HCT116 (cell line): Measurements from ENCODE around the gene GRIK4. TPM values are rescaled to one million over a fixed set of nuclear protein-coding genes. Genes with fewer than 3 reads are reported as not detected.

Experiments used
- ATAC-seq: fragments of 200-7000 bp; cut with Tn5 transposase; 2 replicates; pipeline ENCODE4 v1.9.1; 2020; ENCODE audit warnings: mild to moderate bottlenecking, moderate library complexity
- BruUV-seq: library from RNA; stranded (reverse); fragments of 400-500 nt; replicated peaks from 2 replicates; lab custom pipeline; 2021; lab: Mats Ljungman, UMichigan
- CTCF ChIA-PET: fragments of 300-600 bp; sonication (Branson Sonifier 250); formaldehyde crosslinking; loops from one replicate; lab custom pipeline; 2021; ENCODE audit warnings: antibody characterized with exemption; lab: Charles Lee
- POLR2A ChIA-PET: fragments of 300-600, 350-600 bp; sonication (Branson Sonifier 250); formaldehyde crosslinking; loops from one replicate; lab custom pipeline; 2021; ENCODE audit warnings: antibody characterized with exemption; lab: Charles Lee
- RAD21 ChIA-PET, 2 experiments: fragments of 300-600 bp; sonication (Branson Sonifier 250); formaldehyde crosslinking; loops; one replicate each; lab custom pipeline; 2023; ENCODE audit warnings: low total read pairs in 2 of 2; ENCODE audit not compliant: uncharacterized antibody in 2 of 2, unreplicated experiment in 2 of 2, low non-redundant PET in 1 of 2; lab: Charles Lee
- DNase-seq: peaks from one replicate; pipeline ENCODE4 v3.0.0-alpha.2; 2010; ENCODE audit warnings: low read depth, low spot score
- H2AFZ ChIP-seq: fragments of 200-600 bp; shearing (Covaris generic), sonication (generic); 2 replicates; pipeline ENCODE4 v1.6.1; 2017; ENCODE audit warnings: low read depth, mixed run types, mixed read lengths, antibody characterized with exemption, low read length; ENCODE audit not compliant: poor library complexity, severe bottlenecking
- H3K27ac ChIP-seq: 2 replicates; pipeline ENCODE4 v1.5.1; 2012; ENCODE audit warnings: low read depth, low read length
- H3K27me3 ChIP-seq: fragments of 200-600 bp; sonication (generic); 2 replicates; pipeline ENCODE4 v1.6.1; 2016; ENCODE audit warnings: mixed run types, low read length, mixed read lengths; ENCODE audit not compliant: insufficient read depth
- H3K36me3 ChIP-seq, 2 experiments: fragments of 200-500 bp in 1 of 2; fragments of 200-600 bp in 1 of 2; sonication (Bioruptor generic) in 1 of 2; sonication (generic) in 1 of 2; 2 replicates each; pipeline versions ENCODE4 v1.5.1 to v1.6.1; 2014 to 2016; ENCODE audit warnings: low read length in 2 of 2, inconsistent platforms in 1 of 2, mixed read lengths in 1 of 2, mixed run types in 1 of 2; ENCODE audit not compliant: insufficient read depth in 2 of 2, control insufficient read depth in 1 of 2
- H3K4me1 ChIP-seq, 2 experiments: fragments of 200-600 bp in 1 of 2; sonication (generic) in 1 of 2; 2 replicates each; pipeline versions ENCODE4 v1.5.1 to v1.6.1; 2012 to 2017; ENCODE audit warnings: low read length in 2 of 2, inconsistent platforms in 1 of 2, mild to moderate bottlenecking in 1 of 2, mixed read lengths in 1 of 2, mixed run types in 1 of 2, moderate library complexity in 1 of 2; ENCODE audit not compliant: insufficient read depth in 2 of 2, control insufficient read depth in 1 of 2
- H3K4me2 ChIP-seq: fragments of 200-600 bp; sonication (generic); 2 replicates; pipeline ENCODE4 v1.6.1; 2017; ENCODE audit warnings: mixed run types, low read length, mixed read lengths
- H3K4me3 ChIP-seq, 2 experiments: fragments of 200-600 bp in 1 of 2; sonication (generic) in 1 of 2; replicated peaks in 1 of 2; 2 replicates each; pipeline ENCODE4 v1.5.1; 2011 to 2016; ENCODE audit warnings: low read length in 2 of 2, control low read depth in 1 of 2, low read depth in 1 of 2, mild to moderate bottlenecking in 1 of 2, mixed read lengths in 1 of 2, mixed run types in 1 of 2
- H3K79me2 ChIP-seq: fragments of 200-600 bp; sonication (generic); 2 replicates; pipeline ENCODE4 v1.6.1; 2017; ENCODE audit warnings: mild to moderate bottlenecking, mixed run types, low read length, moderate library complexity, mixed read lengths; ENCODE audit not compliant: insufficient read depth
- H3K9ac ChIP-seq: fragments of 200-600 bp; sonication (generic); 2 replicates; pipeline ENCODE4 v1.6.1; 2016; ENCODE audit warnings: low read length, mixed read lengths
- H3K9me2 ChIP-seq: fragments of 200-600 bp; sonication (generic), shearing (Covaris generic); 2 replicates; pipeline ENCODE4 v1.6.1; 2017; ENCODE audit warnings: mixed run types, mild to moderate bottlenecking, moderate library complexity; ENCODE audit not compliant: insufficient read depth
- H3K9me3 ChIP-seq, 2 experiments: fragments of 200-500 bp in 1 of 2; fragments of 200-600 bp in 1 of 2; sonication (Bioruptor generic) in 1 of 2; sonication (generic) in 1 of 2; 2 replicates each; pipeline ENCODE4 v1.6.1; 2014 to 2017; ENCODE audit warnings: low read length in 2 of 2, mixed read lengths in 2 of 2, inconsistent platforms in 1 of 2, low read depth in 1 of 2, mild to moderate bottlenecking in 1 of 2, mixed run types in 1 of 2, moderate library complexity in 1 of 2; ENCODE audit not compliant: control insufficient read depth in 1 of 2, insufficient read depth in 1 of 2
- H4K20me1 ChIP-seq: fragments of 200-600 bp; sonication (generic), shearing (Covaris generic); 2 replicates; pipeline ENCODE4 v1.6.1; 2017; ENCODE audit warnings: mixed run types, mild to moderate bottlenecking, moderate library complexity; ENCODE audit not compliant: insufficient read depth
- ATF3 ChIP-seq: IDR thresholded peaks from 2 replicates; pipeline ENCODE4 v1.6.1; 2012
- CBX3 ChIP-seq: IDR thresholded peaks from 2 replicates; pipeline ENCODE4 v1.6.1; 2012; ENCODE audit warnings: low read depth
- CEBPB ChIP-seq: IDR thresholded peaks from 2 replicates; pipeline ENCODE4 v1.6.1; 2012; ENCODE audit warnings: low read depth
- CTCF ChIP-seq, 3 experiments: fragments of 200-600 bp in 1 of 3; sonication (generic) in 1 of 3; IDR thresholded peaks in 2 of 3; conservative IDR thresholded peaks in 1 of 3; 2 replicates each; pipeline ENCODE4 v1.5.1; 2012 to 2017; ENCODE audit warnings: low read depth in 2 of 3, low read length in 2 of 3, antibody characterized with exemption in 1 of 3, borderline replicate concordance in 1 of 3, control low read depth in 1 of 3, mild to moderate bottlenecking in 1 of 3, mixed read lengths in 1 of 3, mixed run types in 1 of 3, moderate library complexity in 1 of 3; ENCODE audit not compliant: insufficient read depth in 1 of 3
- EZH2 ChIP-seq: fragments of 200-600 bp; sonication (generic); IDR thresholded peaks from 2 replicates; pipeline ENCODE4 v1.6.1; 2017; ENCODE audit warnings: antibody characterized with exemption, mixed run types
- EZH2phosphoT487 ChIP-seq: fragments of 200-600 bp; IDR thresholded peaks from 2 replicates; pipeline ENCODE4 v1.6.1; 2018; ENCODE audit warnings: antibody characterized with exemption, borderline replicate concordance
- FOSL1 ChIP-seq: IDR thresholded peaks from 2 replicates; pipeline ENCODE4 v1.6.1; 2012; ENCODE audit warnings: low read depth
- JUND ChIP-seq: IDR thresholded peaks from 2 replicates; pipeline ENCODE4 v1.6.1; 2012
- MAX ChIP-seq: IDR thresholded peaks from 2 replicates; pipeline ENCODE4 v1.6.1; 2012
- POLR2A ChIP-seq: IDR thresholded peaks from 2 replicates; pipeline ENCODE4 v1.7.0; 2011; ENCODE audit warnings: borderline replicate concordance; ENCODE audit not compliant: insufficient read depth, insufficient read length; ENCODE audit errors: extremely low read depth
- POLR2AphosphoS5 ChIP-seq: IDR thresholded peaks from 2 replicates; pipeline ENCODE4 v1.6.1; 2011; ENCODE audit warnings: mild to moderate bottlenecking, low read depth, low read length, moderate library complexity
- RAD21 ChIP-seq: IDR thresholded peaks from 2 replicates; pipeline ENCODE4 v1.6.1; 2012; ENCODE audit warnings: low read depth, mild to moderate bottlenecking
- REST ChIP-seq: IDR thresholded peaks from 2 replicates; pipeline ENCODE4 v1.6.1; 2012; ENCODE audit warnings: low read depth
- SIN3A ChIP-seq: IDR thresholded peaks from 2 replicates; pipeline ENCODE4 v1.6.1; 2012; ENCODE audit warnings: low read depth
- SP1 ChIP-seq: IDR thresholded peaks from 2 replicates; pipeline ENCODE4 v1.6.1; 2012; ENCODE audit warnings: low read depth
- SRF ChIP-seq: IDR thresholded peaks from 2 replicates; pipeline ENCODE4 v1.6.1; 2012; ENCODE audit warnings: low read depth
- TCF7L2 ChIP-seq: IDR thresholded peaks from 2 replicates; pipeline ENCODE4 v1.7.0; 2011; ENCODE audit warnings: borderline replicate concordance, inconsistent platforms; ENCODE audit not compliant: insufficient read depth, insufficient read length; ENCODE audit errors: extremely low read depth
- ZFX ChIP-seq: fragments of 450-650 bp; IDR thresholded peaks from 2 replicates; pipeline ENCODE4 v1.6.1; 2017
- ZNF274 ChIP-seq: fragments of 200-500 bp; sonication (Bioruptor generic); IDR thresholded peaks from 2 replicates; pipeline ENCODE4 v1.6.1; 2014; ENCODE audit warnings: mild to moderate bottlenecking, low read depth, low read length, inconsistent platforms
- intact Hi-C: fragments of 100-400 bp; cut with micrococcal nuclease; formaldehyde crosslinking; loops from 2 replicates; pipeline ENCODE4 v1.10.0; 2022
- total RNA-seq: library from RNA; stranded (reverse); gene quantifications from one replicate; pipeline ENCODE4 v1.2.1, GENCODE V29; 2021; ENCODE audit not compliant: unreplicated experiment

Gene GRIK4
- total RNA-seq, 1 experiment from 2014 or later: 0.52 TPM

- H3K9me3 ChIP-seq: no peaks in the 10 kb centered on the region
- ChIA-PET RAD21 (no interaction called here), CTCF (no interaction called here), POLR2A (no interaction called here)
- intact Hi-C loops: no loop called here
- no peak overlapping the region for H3K4me2 ChIP-seq
- no peaks in the 10 kb centered on the region for H3K79me2 ChIP-seq
- BruUV-seq: no TSS peak
- H3K36me3 ChIP-seq: no peaks in the 10 kb centered on the region
- H2AFZ ChIP-seq: no peak overlapping the region
- H4K20me1 ChIP-seq: no peaks in the 10 kb centered on the region
- H3K4me3 ChIP-seq: no peak overlapping the region
- no peaks in the 10 kb centered on the region for H3K9me2 ChIP-seq
- H3K27me3 ChIP-seq: peaks cover 19% of the 10 kb centered on the region; the same call in 1 of the 2 replicates
- no peak for ATAC-seq
- no peaks in the 10 kb centered on the region for H3K4me1 ChIP-seq
- no peak overlapping the region for H3K9ac ChIP-seq
- DNase-seq: no peak
- no peak overlapping the region for H3K27ac ChIP-seq
- TF ChIP-seq SRF: no peak
- TF ChIP-seq CTCF (IDR thresholded peaks at IDR 0.05 in 2 of 3, conservative IDR thresholded peaks at IDR 0.05 in 1 of 3; ENCODE audit: borderline replicate concordance in 1 of 3, insufficient read depth in 1 of 3, low read depth in 2 of 3, low read length in 2 of 3): no peak
- no peak for TF ChIP-seq TCF7L2
- TF ChIP-seq POLR2AphosphoS5: no peak
- TF ChIP-seq ZNF274: no peak
- TF ChIP-seq EZH2phosphoT487: no peak
- no peak for TF ChIP-seq POLR2A
- no peak for TF ChIP-seq CEBPB
- TF ChIP-seq SIN3A: no peak
- TF ChIP-seq SP1: no peak
- no peak for TF ChIP-seq RAD21
- no peak for TF ChIP-seq JUND
- no peak for TF ChIP-seq MAX
- TF ChIP-seq FOSL1: no peak
- TF ChIP-seq ZFX: no peak
- no peak for TF ChIP-seq REST
- no peak for TF ChIP-seq EZH2
- TF ChIP-seq ATF3: no peak
- TF ChIP-seq CBX3: no peak
- TF ChIP-seq, all 23 proteins: peak for 0
Observed at GRCh38 chr11:120735035-120735434, 223.5 kb downstream of the GRIK4 start.
